CD4-positive, alpha-beta T cell treated with Interleukin-1 beta for 1 hour (primary cell): ENCODE data around the gene CCND1.
"Not testable (repeated sequence)": the region's sequence is repeated elsewhere in the genome, so short reads cannot be mapped to it uniquely, and the experiment has no call there.

Experiments used
- DNase-seq, 2 donors: peaks; one replicate each; pipeline ENCODE4 v3.0.0-alpha.2; 2020 to 2022

The CCND1 gene

GRCh38 chr11:69667619-69668604, 27.0 kb downstream of the CCND1 start:
- no peak for DNase-seq

DNA sequence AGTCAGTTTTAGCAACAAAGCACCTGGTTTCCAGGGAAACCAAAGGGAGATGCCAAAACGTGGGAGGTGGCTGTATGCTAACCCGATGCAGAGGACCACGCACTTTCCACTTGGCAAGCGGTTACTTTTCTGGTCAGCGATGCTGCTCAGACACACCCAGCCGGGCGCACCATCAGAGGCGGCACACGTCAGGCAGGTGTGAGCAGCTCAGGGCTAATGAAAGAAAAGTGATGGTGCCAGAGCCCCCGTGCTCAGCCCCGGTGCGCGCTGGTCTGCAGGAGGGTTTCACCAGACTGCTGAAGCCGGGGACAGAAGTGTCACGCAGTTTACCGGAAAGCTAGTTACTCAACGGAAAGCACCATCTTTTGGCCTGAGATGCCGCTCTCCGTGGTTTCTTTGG, 28.5 kb downstream of the CCND1 start:
- no peak for DNase-seq

DNA sequence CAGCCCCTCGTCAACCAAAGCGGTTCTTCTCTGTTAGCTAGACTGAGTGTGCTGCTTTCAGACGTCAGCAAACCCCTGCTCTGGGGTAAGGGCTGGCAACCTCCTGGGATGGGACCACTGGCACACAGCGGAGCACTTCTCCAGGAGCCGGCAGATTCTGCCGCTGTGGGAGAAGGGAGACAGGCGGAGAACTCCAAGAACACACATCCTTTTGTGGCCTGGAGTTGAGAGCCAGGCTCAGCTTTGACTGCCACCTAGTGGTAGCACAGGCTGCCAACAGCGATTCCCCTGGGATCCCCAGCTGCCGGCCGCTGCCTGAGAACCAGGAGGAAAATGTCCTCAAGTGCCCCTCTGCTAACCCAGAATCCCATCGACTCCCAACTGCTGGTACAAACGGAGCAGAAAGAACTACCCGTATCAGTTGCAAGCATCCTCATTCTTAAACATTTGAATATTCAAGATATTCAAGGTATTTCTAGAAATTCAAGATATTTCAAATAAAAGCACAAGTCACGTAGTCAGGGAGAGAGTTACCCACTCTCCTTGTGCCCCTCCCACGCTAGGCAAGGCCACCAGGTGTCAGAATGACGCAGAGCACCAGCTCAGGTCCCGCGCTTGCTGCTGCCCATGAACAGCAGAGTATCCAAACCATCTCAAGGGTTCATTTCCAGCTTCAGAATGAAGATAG, 29.3 kb downstream of the CCND1 start:
- peak; percentile 56 to 59 for DNase-seq

GRCh38 chr11:69671734-69672465, 30.9 kb downstream of the CCND1 start:
- DNase-seq = no peak

GRCh38 chr11:69674267-69674885, 33.4 kb downstream of the CCND1 start:
- DNase-seq = peak in 1 of 2 donors; percentile 3

DNA sequence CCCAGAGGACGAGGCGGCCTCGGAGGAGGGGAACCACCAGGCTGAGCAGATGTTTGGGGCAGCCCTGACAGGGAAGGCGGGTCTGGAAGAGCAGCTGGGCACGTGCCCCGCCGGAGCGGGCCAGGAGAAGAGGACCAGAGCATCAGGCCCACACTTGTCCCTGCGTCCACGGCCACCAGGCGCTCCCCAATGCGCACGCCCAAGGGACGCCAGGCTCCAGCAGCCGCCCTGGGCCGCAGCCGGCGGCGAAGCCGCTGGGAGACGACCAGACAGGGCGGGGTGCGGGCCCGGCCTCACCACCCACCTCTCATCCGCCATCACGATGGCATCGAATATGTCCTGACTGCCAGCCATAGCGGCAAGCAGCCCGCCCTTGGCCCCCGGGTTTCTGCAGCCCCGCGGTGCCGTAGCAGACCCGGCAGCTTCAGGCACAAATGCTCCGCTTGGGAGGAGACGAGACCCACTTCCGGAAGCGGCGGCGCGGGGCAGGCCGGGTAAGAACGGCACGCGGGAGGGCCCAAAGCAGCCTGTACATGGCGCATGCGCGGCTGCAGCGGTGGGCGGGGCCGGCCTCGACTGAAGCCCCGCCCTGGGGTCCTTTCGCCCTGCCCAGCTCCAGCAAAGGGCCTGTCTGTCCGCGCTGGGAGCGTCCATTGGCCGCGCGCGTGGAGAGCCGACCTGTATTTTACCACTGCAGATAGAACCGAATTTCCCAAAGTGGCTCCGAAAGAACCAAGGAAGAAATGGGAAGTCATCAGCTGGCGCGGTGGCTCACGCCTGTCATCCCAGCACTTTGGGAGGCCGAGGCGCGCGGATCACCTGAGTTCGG, 34.1 kb downstream of the CCND1 start, which contains the start of gene LTO1:
LTO1 (minus strand) TSS at position 468 of the 829 bp plus-strand sequence; CDS start at position 354, 114 bp downstream.
- peak; percentile 93 for DNase-seq

GRCh38 chr11:69677749-69678148, 36.8 kb downstream of the CCND1 start:
- DNase-seq = no peak

DNA sequence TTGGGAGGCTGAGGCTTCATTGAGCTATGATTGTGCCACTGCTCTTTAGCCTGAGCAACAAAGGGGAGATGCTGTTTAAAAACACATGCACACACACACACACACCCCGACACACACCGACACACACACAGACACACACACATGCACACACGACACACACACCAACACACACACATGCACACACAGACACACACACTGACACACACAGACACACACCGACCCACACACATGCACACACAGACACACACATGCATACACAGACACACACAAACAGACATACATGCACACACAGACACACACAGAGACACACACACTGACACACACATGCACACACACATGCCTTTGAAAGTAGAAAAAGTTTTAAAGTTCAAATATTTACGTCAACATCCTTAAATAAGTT, 39.7 kb downstream of the CCND1 start:
- no peak for DNase-seq

DNA sequence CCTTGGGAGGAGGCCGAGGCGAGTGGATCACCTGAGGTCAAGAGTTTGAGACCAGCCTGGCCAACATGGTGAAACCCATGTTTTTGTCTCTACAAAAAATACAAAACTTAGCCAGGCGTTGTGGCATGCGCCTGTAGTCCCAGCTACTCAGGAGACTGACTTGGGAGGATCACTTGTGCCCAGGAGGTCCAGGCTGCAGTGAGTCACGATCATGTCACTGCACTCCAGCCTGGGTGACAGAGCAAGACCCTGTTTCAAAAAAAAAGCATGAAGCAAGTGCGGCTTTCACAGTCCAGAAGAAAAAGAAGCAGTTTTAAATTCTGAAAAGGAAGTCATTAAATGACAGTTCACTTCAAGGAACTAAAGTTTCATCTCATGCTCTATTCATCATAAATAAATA, 41.3 kb downstream of the CCND1 start:
- DNase-seq = no peak

GRCh38 chr11:69682681-69683326, 41.8 kb downstream of the CCND1 start:
- DNase-seq = no peak

GRCh38 chr11:69683764-69684333, 42.9 kb downstream of the CCND1 start:
- DNase-seq = no peak

GRCh38 chr11:69684651-69685050, 43.7 kb downstream of the CCND1 start:
- no peak for DNase-seq

- DNase-seq = no peak
Observed at GRCh38 chr11:69685348-69685747, 44.4 kb downstream of the CCND1 start.

GRCh38 chr11:69686452-69686851, 45.5 kb downstream of the CCND1 start:
- DNase-seq = no peak

GRCh38 chr11:69686856-69687255, 45.9 kb downstream of the CCND1 start:
- DNase-seq = no peak

DNA sequence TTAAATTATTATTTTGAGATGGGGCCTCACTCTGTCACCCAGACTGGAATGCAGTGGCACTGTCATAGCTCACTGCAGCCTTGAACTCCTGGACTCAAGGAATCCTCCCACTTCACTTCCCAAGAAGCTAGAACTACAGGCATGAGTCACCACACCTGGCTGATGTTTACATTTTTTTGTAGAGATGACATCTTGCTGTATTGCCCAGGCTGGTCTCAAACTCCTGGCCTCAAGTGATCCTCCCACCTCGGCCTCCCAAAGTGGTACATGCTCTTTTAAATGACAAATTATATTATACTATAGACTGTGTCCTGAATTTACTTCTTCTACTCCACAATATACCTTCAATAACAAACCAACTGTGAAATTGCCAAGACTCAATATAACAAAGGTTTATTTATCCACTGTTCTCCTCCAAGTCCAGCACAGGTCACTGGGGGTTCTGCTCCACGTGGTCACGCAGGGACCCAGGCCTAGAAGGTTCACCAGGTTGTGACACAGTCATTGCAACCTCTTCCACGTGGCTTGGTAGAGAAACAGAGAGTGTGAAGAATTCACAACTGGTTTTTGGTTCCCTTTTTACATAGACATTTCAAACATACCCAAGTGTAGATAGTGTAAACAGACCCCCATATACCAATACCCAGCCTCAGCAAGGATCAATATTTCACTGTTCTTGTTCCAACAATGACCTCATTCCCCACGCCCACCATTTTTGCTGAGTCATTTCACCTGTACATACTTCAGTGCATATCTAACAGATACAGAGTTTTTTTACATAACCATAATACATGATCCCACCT, 47.2 kb downstream of the CCND1 start:
- DNase-seq = not testable (repeated sequence)

DNA sequence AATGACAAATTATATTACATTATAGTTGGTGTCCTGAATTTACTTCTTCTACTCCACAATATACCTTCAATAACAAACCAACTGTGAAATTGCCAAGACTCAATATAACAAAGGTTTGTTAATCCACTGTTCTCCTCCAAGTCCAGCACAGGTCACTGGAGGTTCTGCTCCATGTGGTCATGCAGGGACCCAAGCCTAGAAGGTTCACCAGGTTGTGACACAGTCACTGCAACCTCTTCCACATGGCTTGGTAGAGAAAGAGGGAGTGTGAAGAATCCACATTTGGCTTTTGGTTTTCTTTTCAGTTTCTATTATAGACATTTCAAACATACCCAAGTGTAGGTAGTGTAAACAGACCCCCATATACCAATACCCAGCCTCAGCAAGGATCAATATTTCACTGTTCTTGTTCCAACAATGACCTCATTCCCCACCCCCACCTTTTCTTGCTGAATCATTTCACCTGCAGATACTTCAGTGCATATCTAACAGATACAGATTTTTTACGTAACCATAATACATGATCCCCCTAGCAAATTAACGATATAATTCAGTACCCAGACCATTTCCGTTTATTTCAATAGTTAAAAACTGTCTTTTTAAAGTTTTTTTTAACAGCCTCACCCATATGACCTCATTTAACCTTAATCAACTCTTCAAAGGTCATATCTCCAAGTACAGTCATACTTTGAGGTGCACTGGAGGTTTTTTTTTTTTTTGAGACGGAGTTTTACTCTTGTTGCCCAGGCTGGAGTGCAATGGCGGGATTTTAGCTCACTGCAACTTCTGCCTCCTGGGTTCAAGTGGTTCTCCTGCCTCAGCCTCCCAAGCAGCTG, 48.7 kb downstream of the CCND1 start:
- no peak for DNase-seq

GRCh38 chr11:69691463-69691862, 50.5 kb downstream of the CCND1 start:
- no peak for DNase-seq

- DNase-seq = no peak
Observed at GRCh38 chr11:69692422-69692821, 51.5 kb downstream of the CCND1 start.
